ENCODE data around the gene EBP. TPM values are rescaled to one million over a fixed set of nuclear protein-coding genes. Genes with fewer than 3 reads are reported as not detected.

EBP gene
- total and polyA plus RNA-seq, 8 donors: 5.8 to 208 (median 53.1) TPM

DNA sequence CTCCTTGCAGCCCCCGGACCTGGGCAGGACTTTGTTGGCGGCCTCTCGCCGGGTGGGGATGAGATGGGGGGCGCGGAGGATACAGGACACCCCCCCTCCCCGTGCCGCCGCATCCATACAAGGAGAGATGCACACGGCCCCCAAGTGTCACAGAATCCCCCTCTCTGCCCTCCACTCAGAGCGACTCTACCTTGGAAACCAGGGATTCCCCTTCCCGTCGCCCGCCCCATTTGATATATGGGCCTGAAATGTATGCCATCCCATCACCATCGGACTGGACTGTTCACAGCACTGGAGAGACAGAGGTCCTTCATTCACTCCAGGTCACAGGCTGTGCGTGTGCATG is 12.4 kb upstream of the EBP start:
- Histone ChIP-seq H3K27ac (peak overlapping the region; percentile 77 to 84 (median 81)), H3K27me3 (no peaks in the 10 kb centered on the region), H3K36me3 (peaks cover 0 to 12% (median 3%) of the 10 kb centered on the region in 4 donors), H3K4me3 (peak overlapping the region; percentile 59 to 69 (median 64)), H3K9me3 (no peaks in the 10 kb centered on the region), H3K4me1 (peaks cover 4 to 11% (median 7%) of the 10 kb centered on the region in 4 donors)
- 0 to 41% (median 6%) methylated on average over 1 to 16 of the region's 16 CpGs for WGBS, 5 donors
- peak in 1 of 2 donors; percentile 16 for DNase-seq
- TF ChIP-seq EP300 (IDR thresholded peaks at IDR 0.05) (no peak), POLR2AphosphoS5 (IDR thresholded peaks at IDR 0.05) (no peak), POLR2A (IDR thresholded peaks at IDR 0.05) (no peak), CTCF (IDR thresholded peaks at IDR 0.05) (no peak)
- intact Hi-C loops (cut with DNase I; ENCODE audit: low total_unique reads): no loop called here

- H3K36me3 ChIP-seq: peaks cover 0 to 16% (median 6%) of the 10 kb centered on the region in 4 donors
- DNase-seq: no peak
- no peaks in the 10 kb centered on the region for H3K27me3 ChIP-seq
- peak overlapping the region in 1 of 5 donors; percentile 84 for H3K27ac ChIP-seq
- peaks cover 4 to 11% (median 7%) of the 10 kb centered on the region in 4 donors for H3K4me1 ChIP-seq
- intact Hi-C loops (cut with DNase I; ENCODE audit: low total_unique reads): no loop called here
- TF ChIP-seq POLR2A (IDR thresholded peaks at IDR 0.05): no peak
- no peak for TF ChIP-seq CTCF (IDR thresholded peaks at IDR 0.05)
- no peak for TF ChIP-seq POLR2AphosphoS5 (IDR thresholded peaks at IDR 0.05)
- no peak for TF ChIP-seq EP300 (IDR thresholded peaks at IDR 0.05)
- peak overlapping the region; percentile 59 to 69 (median 64) for H3K4me3 ChIP-seq
- 45 to 70% (median 62%) methylated on average over 6 to 11 of the region's 11 CpGs for WGBS, 5 donors
- H3K9me3 ChIP-seq: no peaks in the 10 kb centered on the region
Measured at GRCh38 chrX:48509619-48510018, 12.0 kb upstream of the EBP start.

DNA sequence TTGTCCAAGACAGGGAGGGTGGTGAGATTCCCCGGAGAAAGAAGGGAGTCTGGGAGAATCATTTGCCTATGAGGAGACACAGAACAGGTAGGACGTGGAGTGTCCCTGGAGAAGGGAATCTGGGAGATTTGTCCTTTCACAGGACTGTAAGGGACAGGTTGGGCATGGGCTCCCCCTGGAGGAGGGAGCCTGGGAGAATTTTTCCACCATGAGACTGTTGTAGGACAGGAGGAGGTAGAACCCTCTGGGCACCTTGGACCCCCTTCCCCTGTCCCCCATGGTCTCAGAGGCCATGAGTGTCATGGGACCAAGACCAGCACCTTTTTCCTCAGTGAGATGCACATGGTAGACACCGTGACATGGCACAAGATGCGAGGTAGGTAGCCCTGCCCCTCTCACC is 10.0 kb upstream of the EBP start:
- no peak for TF ChIP-seq POLR2A (IDR thresholded peaks at IDR 0.05)
- no peak for TF ChIP-seq POLR2AphosphoS5 (IDR thresholded peaks at IDR 0.05)
- no peak for TF ChIP-seq EP300 (IDR thresholded peaks at IDR 0.05)
- TF ChIP-seq CTCF (IDR thresholded peaks at IDR 0.05): no peak
- H3K27me3 ChIP-seq: no peaks in the 10 kb centered on the region
- H3K4me3 ChIP-seq: no peak overlapping the region
- 41 to 75% (median 68%) methylated on average over 2 to 4 of the region's 4 CpGs for WGBS, 5 donors
- peaks cover 4 to 11% (median 7%) of the 10 kb centered on the region in 4 donors for H3K4me1 ChIP-seq
- DNase-seq: peak in 1 of 2 donors; percentile 40
- intact Hi-C loops (cut with DNase I; ENCODE audit: low total_unique reads): no loop called here
- H3K9me3 ChIP-seq: no peaks in the 10 kb centered on the region
- no peak overlapping the region for H3K27ac ChIP-seq
- H3K36me3 ChIP-seq: peaks cover 0 to 34% (median 18%) of the 10 kb centered on the region in 4 donors

- no peak for TF ChIP-seq POLR2A (IDR thresholded peaks at IDR 0.05)
- TF ChIP-seq POLR2AphosphoS5 (IDR thresholded peaks at IDR 0.05): no peak
- TF ChIP-seq EP300 (IDR thresholded peaks at IDR 0.05): no peak
- no peak for TF ChIP-seq CTCF (IDR thresholded peaks at IDR 0.05)
- 89 to 98% (median 96%) methylated on average over 13 to 20 of the region's 20 CpGs for WGBS, 5 donors
- Histone ChIP-seq H3K27ac (no peak overlapping the region), H3K4me3 (no peak overlapping the region), H3K36me3 (peaks cover 0 to 41% (median 21%) of the 10 kb centered on the region in 4 donors), H3K27me3 (no peaks in the 10 kb centered on the region), H3K4me1 (peaks cover 4 to 11% (median 7%) of the 10 kb centered on the region in 4 donors), H3K9me3 (no peaks in the 10 kb centered on the region)
- intact Hi-C loops (cut with DNase I; ENCODE audit: low total_unique reads): no loop called here
- DNase-seq: no peak
Measured at GRCh38 chrX:48512371-48512935, 9.2 kb upstream of the EBP start.

Data from stomach (tissue), 9 donors.